Panc1 (cell line): ENCODE results near the gene TADA3. TPM values are rescaled to one million over a fixed set of nuclear protein-coding genes. Genes with fewer than 3 reads are reported as not detected.

Source experiments
- ATAC-seq: fragments of 200-7000 bp; cut with Tn5 transposase; 2 replicates; pipeline ENCODE4 v1.9.1; 2020; ENCODE audit warnings: mild to moderate bottlenecking, moderate library complexity
- BruUV-seq: library from RNA; stranded (reverse); fragments of 400-500 nt; replicated peaks from 2 replicates; lab custom pipeline; 2021; lab: Mats Ljungman, UMichigan
- CTCF ChIA-PET: fragments of 300-600 bp; sonication (Branson Sonifier 250); formaldehyde crosslinking; loops from one replicate; lab custom pipeline; 2022; ENCODE audit warnings: antibody characterized with exemption; lab: Charles Lee
- POLR2A ChIA-PET: fragments of 300-600 bp; sonication (Branson Sonifier 250); formaldehyde crosslinking; loops from one replicate; lab custom pipeline; 2022; ENCODE audit warnings: antibody characterized with exemption; lab: Charles Lee
- DNase-seq: peaks from one replicate; pipeline ENCODE4 v3.0.0-alpha.2; 2010; ENCODE audit warnings: low read depth, low spot score
- H3K27ac ChIP-seq: 2 replicates; pipeline ENCODE4 v1.5.1; 2011; ENCODE audit warnings: mild to moderate bottlenecking, low read length, inconsistent platforms
- H3K27me3 ChIP-seq: fragments of 200-500 bp; sonication (Bioruptor generic); 2 replicates; pipeline ENCODE4 v1.6.0; 2014; ENCODE audit warnings: low read length, inconsistent platforms; ENCODE audit not compliant: control insufficient read depth, insufficient read depth
- H3K36me3 ChIP-seq: fragments of 200-500 bp; sonication (Bioruptor generic); 2 replicates; pipeline ENCODE4 v1.5.1; 2014; ENCODE audit warnings: inconsistent platforms, mild to moderate bottlenecking, low read length, moderate library complexity; ENCODE audit not compliant: control insufficient read depth, insufficient read depth
- H3K4me1 ChIP-seq: 2 replicates; pipeline ENCODE4 v1.5.1; 2011; ENCODE audit warnings: inconsistent platforms, mild to moderate bottlenecking, low read length, moderate library complexity; ENCODE audit not compliant: control insufficient read depth, insufficient read depth
- H3K4me3 ChIP-seq, 2 experiments: 2 replicates each; pipeline ENCODE4 v1.5.1; 2011 to 2012; ENCODE audit warnings: low read depth in 2 of 2, low read length in 2 of 2, mild to moderate bottlenecking in 2 of 2, inconsistent platforms in 1 of 2, moderate library complexity in 1 of 2
- H3K9me3 ChIP-seq: fragments of 200-500 bp; sonication (Bioruptor generic); 2 replicates; pipeline ENCODE4 v1.5.1; 2014; ENCODE audit warnings: low read depth, mild to moderate bottlenecking, inconsistent platforms, low read length, moderate library complexity; ENCODE audit not compliant: control insufficient read depth, insufficient read depth
- CTCF ChIP-seq: fragments of 450-650 bp; IDR thresholded peaks from 2 replicates; pipeline ENCODE4 v1.5.1; 2017; ENCODE audit warnings: mild to moderate bottlenecking
- POLR2AphosphoS5 ChIP-seq: IDR thresholded peaks from 2 replicates; pipeline ENCODE4 v1.6.1; 2012; ENCODE audit warnings: mild to moderate bottlenecking, low read depth, low read length, moderate library complexity
- SIN3A ChIP-seq: IDR thresholded peaks from 2 replicates; pipeline ENCODE4 v1.6.1; 2012; ENCODE audit warnings: low read depth, mild to moderate bottlenecking, low read length, moderate library complexity, borderline replicate concordance; ENCODE audit not compliant: insufficient read depth
- TCF7L2 ChIP-seq: IDR thresholded peaks from 2 replicates; pipeline ENCODE4 v1.6.1; 2011; ENCODE audit warnings: mild to moderate bottlenecking, low read depth, low read length, inconsistent platforms
- in situ Hi-C: cut with HindIII; loops from 2 replicates; pipeline ENCODE4 v1.10.0; 2016; ENCODE audit warnings: low sequenced_read_pairs, low pct_unique_long_range_greater_than_20kb
- intact Hi-C: fragments of 100-400 bp; cut with micrococcal nuclease; formaldehyde crosslinking; loops from one replicate; pipeline ENCODE4 v1.10.0; 2022; ENCODE audit not compliant: unreplicated experiment
- total RNA-seq: library from RNA; stranded (reverse); gene quantifications from one replicate; pipeline ENCODE4 v1.2.1, GENCODE V29; 2021; ENCODE audit not compliant: unreplicated experiment
- TF ChIP-seq, protein P1 (sequence below), 2 experiments: IDR thresholded peaks; 2 replicates each; pipeline ENCODE4 v1.6.1; 2011 to 2012; ENCODE audit warnings: low read depth in 2 of 2, control low read depth in 1 of 2, low read length in 1 of 2, mild to moderate bottlenecking in 1 of 2, moderate library complexity in 1 of 2; ENCODE audit not compliant: insufficient read depth in 1 of 2

Gene TADA3
- total RNA-seq, 1 experiment from 2014 or later: 61.3 TPM

DNA sequence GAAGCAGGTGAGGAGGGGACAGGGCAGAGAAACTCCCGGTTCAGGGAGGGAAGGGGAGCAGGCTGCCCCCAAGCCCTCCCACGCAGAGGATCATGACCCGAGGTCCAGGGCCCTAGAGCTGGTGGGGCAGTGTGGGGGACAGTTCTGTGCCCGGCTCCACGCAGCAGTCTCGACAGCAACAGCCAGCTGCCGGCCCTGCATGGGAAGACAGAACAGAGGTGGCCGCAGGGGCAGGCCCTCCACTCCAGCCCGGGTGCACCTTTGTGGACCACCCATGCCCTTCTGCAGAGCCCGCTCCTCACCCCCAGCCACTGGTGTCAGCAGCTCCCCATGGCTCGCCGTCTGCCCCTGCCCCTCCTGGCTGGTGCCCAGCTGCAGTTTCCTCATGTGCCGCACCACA is 34.8 kb downstream of the TADA3 start:
- no peak for ATAC-seq
- Histone ChIP-seq H3K4me1 (no peaks in the 10 kb centered on the region), H3K36me3 (no peaks in the 10 kb centered on the region), H3K4me3 (no peak overlapping the region), H3K9me3 (no peaks in the 10 kb centered on the region), H3K27me3 (no peaks in the 10 kb centered on the region), H3K27ac (no peak overlapping the region)
- no TSS peak for BruUV-seq
- DNase-seq: no peak
- in situ Hi-C loops: no loop called here
- CTCF ChIA-PET: no interaction called here
- TF ChIP-seq TCF7L2 (no peak), SIN3A (no peak), POLR2AphosphoS5 (no peak), CTCF (no peak)
- TF ChIP-seq, protein P1, sequence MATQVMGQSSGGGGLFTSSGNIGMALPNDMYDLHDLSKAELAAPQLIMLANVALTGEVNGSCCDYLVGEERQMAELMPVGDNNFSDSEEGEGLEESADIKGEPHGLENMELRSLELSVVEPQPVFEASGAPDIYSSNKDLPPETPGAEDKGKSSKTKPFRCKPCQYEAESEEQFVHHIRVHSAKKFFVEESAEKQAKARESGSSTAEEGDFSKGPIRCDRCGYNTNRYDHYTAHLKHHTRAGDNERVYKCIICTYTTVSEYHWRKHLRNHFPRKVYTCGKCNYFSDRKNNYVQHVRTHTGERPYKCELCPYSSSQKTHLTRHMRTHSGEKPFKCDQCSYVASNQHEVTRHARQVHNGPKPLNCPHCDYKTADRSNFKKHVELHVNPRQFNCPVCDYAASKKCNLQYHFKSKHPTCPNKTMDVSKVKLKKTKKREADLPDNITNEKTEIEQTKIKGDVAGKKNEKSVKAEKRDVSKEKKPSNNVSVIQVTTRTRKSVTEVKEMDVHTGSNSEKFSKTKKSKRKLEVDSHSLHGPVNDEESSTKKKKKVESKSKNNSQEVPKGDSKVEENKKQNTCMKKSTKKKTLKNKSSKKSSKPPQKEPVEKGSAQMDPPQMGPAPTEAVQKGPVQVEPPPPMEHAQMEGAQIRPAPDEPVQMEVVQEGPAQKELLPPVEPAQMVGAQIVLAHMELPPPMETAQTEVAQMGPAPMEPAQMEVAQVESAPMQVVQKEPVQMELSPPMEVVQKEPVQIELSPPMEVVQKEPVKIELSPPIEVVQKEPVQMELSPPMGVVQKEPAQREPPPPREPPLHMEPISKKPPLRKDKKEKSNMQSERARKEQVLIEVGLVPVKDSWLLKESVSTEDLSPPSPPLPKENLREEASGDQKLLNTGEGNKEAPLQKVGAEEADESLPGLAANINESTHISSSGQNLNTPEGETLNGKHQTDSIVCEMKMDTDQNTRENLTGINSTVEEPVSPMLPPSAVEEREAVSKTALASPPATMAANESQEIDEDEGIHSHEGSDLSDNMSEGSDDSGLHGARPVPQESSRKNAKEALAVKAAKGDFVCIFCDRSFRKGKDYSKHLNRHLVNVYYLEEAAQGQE (IDR thresholded peaks at IDR 0.05; ENCODE audit: insufficient read depth in 1 of 2, low read depth in 2 of 2, low read length in 1 of 2): no peak
- POLR2A ChIA-PET: no interaction called here
- intact Hi-C loops: no loop called here

GRCh38 chr3:9754678-9755077 is 37.6 kb downstream of the TADA3 start:
- DNase-seq (no peak), ATAC-seq (no peak)
- no TSS peak for BruUV-seq
- H3K27me3 ChIP-seq: no peaks in the 10 kb centered on the region
- peaks cover 2% of the 10 kb centered on the region; the same call in 1 of the 2 replicates for H3K36me3 ChIP-seq
- in situ Hi-C loops: no loop called here
- H3K4me1 ChIP-seq: peaks cover 7% of the 10 kb centered on the region; the same call in 1 of the 2 replicates
- ChIA-PET POLR2A (no interaction called here), CTCF (no interaction called here)
- intact Hi-C loops: no loop called here
- TF ChIP-seq, protein P1 (IDR thresholded peaks at IDR 0.05; ENCODE audit: insufficient read depth in 1 of 2, low read depth in 2 of 2, low read length in 1 of 2): no peak
- TF ChIP-seq TCF7L2 (no peak), CTCF (no peak), SIN3A (no peak), POLR2AphosphoS5 (no peak)
- no peaks in the 10 kb centered on the region for H3K9me3 ChIP-seq
- no peak overlapping the region for H3K4me3 ChIP-seq
- no peak overlapping the region for H3K27ac ChIP-seq
